K562 (cell line): Measurements from ENCODE around the gene NEU1. TPM values are rescaled to one million over a fixed set of nuclear protein-coding genes. Genes with fewer than 3 reads are reported as not detected.
A peak's percentile ranks its signal among the peaks of the same experiment; 100 is the strongest.

Experiments
- CCAR2 ChIP-seq: fragments of 200-400 bp; formaldehyde crosslinking; IDR thresholded peaks from 2 replicates; pipeline ENCODE4 v1.6.1; 2017; ENCODE audit warnings: mild to moderate bottlenecking, low read depth, low read length
- CEBPB ChIP-seq: fragments of 450-650 bp; IDR thresholded peaks from 2 replicates; pipeline ENCODE4 v1.6.1; 2016; ENCODE audit warnings: missing genetic modification characterization, missing compliant biosample characterization
- CREBBP ChIP-seq: IDR thresholded peaks from one replicate; pipeline ENCODE4 v1.6.1; 2012; ENCODE audit warnings: low read depth, mild to moderate bottlenecking, control low read depth, inconsistent platforms, low read length
- EHMT2 ChIP-seq: fragments of 450-650 bp; IDR thresholded peaks from 2 replicates; pipeline ENCODE4 v1.6.1; 2018; ENCODE audit warnings: antibody characterized with exemption
- L3MBTL2 ChIP-seq: fragments of 450-650 bp; IDR thresholded peaks from 2 replicates; pipeline ENCODE4 v1.6.1; 2016; ENCODE audit warnings: mild to moderate bottlenecking, moderate library complexity
- LARP7 ChIP-seq: fragments of 450-650 bp; IDR thresholded peaks from 2 replicates; pipeline ENCODE4 v1.6.1; 2016
- NFIC ChIP-seq: fragments of 450-650 bp; IDR thresholded peaks from 2 replicates; pipeline ENCODE4 v1.6.1; 2017; ENCODE audit warnings: mild to moderate bottlenecking, inconsistent platforms
- PHF20 ChIP-seq: fragments of 450-650 bp; IDR thresholded peaks from 2 replicates; pipeline ENCODE4 v1.6.1; 2018; ENCODE audit not compliant: partially characterized antibody
- RB1 ChIP-seq: fragments of 450-650 bp; IDR thresholded peaks from 2 replicates; pipeline ENCODE4 v1.6.1; 2017; ENCODE audit warnings: low read depth, mild to moderate bottlenecking
- RBM34 ChIP-seq: fragments of 200-400 bp; formaldehyde crosslinking; IDR thresholded peaks from 2 replicates; pipeline ENCODE4 v1.6.1; 2018; ENCODE audit warnings: low read length, borderline replicate concordance; ENCODE audit not compliant: insufficient read depth
- SIRT6 ChIP-seq: IDR thresholded peaks from one replicate; pipeline ENCODE4 v1.6.1; 2012; ENCODE audit warnings: low read depth, mild to moderate bottlenecking, control low read depth, inconsistent platforms, low read length, moderate library complexity
- SMAD2 ChIP-seq: fragments of 150-350 bp; IDR thresholded peaks from 2 replicates; pipeline ENCODE4 v1.6.1; 2014; ENCODE audit warnings: low read depth, mild to moderate bottlenecking, low read length
- TCF7 ChIP-seq: sonication (generic); IDR thresholded peaks from 2 replicates; pipeline ENCODE4 v1.6.1; 2016; ENCODE audit warnings: antibody characterized with exemption, borderline replicate concordance
- ZNF717 ChIP-seq: fragments of 250-450 bp; sonication (Bioruptor Pico); IDR thresholded peaks from 2 replicates; pipeline ENCODE4 v1.5.0; 2021
- polyA plus RNA-seq, 8 experiments: library from polyadenylated mRNA; depleted of rRNA in 4 of 8; stranded (reverse) in 5 of 8; unstranded in 3 of 8; fragments of >200 nt; fragmentation: Nextera tagmentation in 2 of 8; fragmentation: Illumina TruSeq in 1 of 8; extraction: Ambion mirVana in 2 of 8; extraction: Trizol in 1 of 8; gene quantifications; 2 replicates each; pipeline versions ENCODE4 v1.2.1 to v1.2.3, GENCODE V29; 2011 to 2014; ENCODE audit warnings: inconsistent platforms in 1 of 8, missing spikeins in 1 of 8
- total RNA-seq, 7 experiments: library from RNA; depleted of rRNA in 6 of 7; stranded (reverse); fragments of >200 nt in 6 of 7; fragmentation: Illumina TruSeq in 2 of 7; extraction: Trizol in 2 of 7; gene quantifications; 2 replicates each; pipeline versions ENCODE4 v1.2.1 to v1.2.3, GENCODE V29; 2011 to 2021; ENCODE audit warnings: low replicate concordance in 1 of 7
- TF ChIP-seq, protein P1 (sequence below): fragments of 250-450 bp; sonication (Bioruptor Pico); IDR thresholded peaks from 2 replicates; pipeline ENCODE4 v1.8.0; 2021; ENCODE audit warnings: moderate library complexity, mild to moderate bottlenecking, inconsistent platforms
- TF ChIP-seq, protein P2 (sequence below): fragments of 250-450 bp; sonication (Bioruptor Pico); IDR thresholded peaks from 2 replicates; pipeline ENCODE4 v1.8.0; 2022; ENCODE audit warnings: inconsistent platforms, mild to moderate bottlenecking, moderate library complexity, borderline replicate concordance
- TF ChIP-seq, protein P3 (sequence below): sonication (generic); formaldehyde crosslinking; IDR thresholded peaks from 2 replicates; pipeline ENCODE4 v1.4.0; 2020; ENCODE audit warnings: mild to moderate bottlenecking, missing genetic modification reagents
- TF ChIP-seq, protein P4 (sequence below): fragments of 200-400 bp; formaldehyde crosslinking; IDR thresholded peaks from 2 replicates; pipeline ENCODE4 v1.6.1; 2017; ENCODE audit warnings: mild to moderate bottlenecking, low read depth, low read length, moderate library complexity
- TF ChIP-seq, protein P5 (sequence below): fragments of 250-450 bp; sonication (Bioruptor Pico); IDR thresholded peaks from 2 replicates; pipeline ENCODE4 v1.4.0; 2020; ENCODE audit warnings: mild to moderate bottlenecking

Gene NEU1
- total and polyA plus RNA-seq, 9 of the 15 experiments (the other 6 are each of a cell fraction or from before 2014, with no cell fraction given), result 14.8 to 67.8 (median 51.0) TPM

DNA sequence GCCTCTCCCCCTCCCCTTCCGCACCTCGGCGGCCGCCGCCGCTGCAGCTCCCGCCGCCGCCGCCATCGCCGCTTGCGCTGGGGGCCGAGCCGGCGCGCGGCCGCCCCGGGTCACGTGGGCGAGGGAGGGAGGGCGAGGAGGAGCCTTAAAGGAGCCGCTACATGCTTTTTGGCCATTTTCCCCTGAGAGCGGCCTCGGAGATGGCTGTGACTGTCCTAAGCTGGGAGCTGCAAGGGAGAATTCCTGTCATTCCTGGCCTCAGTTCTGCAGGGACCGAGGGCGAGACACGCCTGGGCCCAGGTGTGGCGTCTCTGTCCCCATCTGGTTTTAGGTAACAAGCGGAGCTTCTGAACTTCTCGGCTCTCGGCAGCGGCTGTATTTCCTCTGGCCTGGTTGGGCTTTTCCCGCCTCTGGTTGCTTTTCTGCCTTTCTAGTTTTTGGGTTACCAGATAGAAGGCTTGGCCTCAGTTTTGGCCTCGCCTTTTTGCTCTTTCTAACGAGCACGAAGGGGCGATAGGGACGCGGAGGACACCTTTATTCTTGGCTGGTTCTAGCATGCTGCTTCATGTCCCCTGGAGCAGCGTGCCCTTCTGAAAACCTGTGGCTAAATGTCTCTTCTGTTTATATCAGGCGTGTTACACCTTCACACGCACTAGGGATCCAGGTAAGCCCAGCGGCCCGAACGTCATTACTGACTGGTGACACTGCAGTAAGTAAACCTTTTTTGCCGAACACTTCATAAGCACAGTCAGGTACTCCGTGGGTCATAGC lies 35.2 kb upstream of the NEU1 start, which contains the start of gene EHMT2 (continued):
- TF ChIP-seq CCAR2 (no peak), EHMT2 (no peak), NFIC (no peak), SMAD2 (no peak), CREBBP (no peak), LARP7 (no peak), RB1 (peak; percentile 90), PHF20 (no peak), TCF7 (no peak), ZNF717 (CRISPR knock-in tag) (peak; percentile 62; the same call in 1 of the 2 replicates), L3MBTL2 (peak; percentile 37; the same call in 1 of the 2 replicates), RBM34 (no peak), CEBPB (no peak), SIRT6 (no peak)
- TF ChIP-seq, protein P1, sequence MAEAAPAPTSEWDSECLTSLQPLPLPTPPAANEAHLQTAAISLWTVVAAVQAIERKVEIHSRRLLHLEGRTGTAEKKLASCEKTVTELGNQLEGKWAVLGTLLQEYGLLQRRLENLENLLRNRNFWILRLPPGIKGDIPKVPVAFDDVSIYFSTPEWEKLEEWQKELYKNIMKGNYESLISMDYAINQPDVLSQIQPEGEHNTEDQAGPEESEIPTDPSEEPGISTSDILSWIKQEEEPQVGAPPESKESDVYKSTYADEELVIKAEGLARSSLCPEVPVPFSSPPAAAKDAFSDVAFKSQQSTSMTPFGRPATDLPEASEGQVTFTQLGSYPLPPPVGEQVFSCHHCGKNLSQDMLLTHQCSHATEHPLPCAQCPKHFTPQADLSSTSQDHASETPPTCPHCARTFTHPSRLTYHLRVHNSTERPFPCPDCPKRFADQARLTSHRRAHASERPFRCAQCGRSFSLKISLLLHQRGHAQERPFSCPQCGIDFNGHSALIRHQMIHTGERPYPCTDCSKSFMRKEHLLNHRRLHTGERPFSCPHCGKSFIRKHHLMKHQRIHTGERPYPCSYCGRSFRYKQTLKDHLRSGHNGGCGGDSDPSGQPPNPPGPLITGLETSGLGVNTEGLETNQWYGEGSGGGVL (CRISPR knock-in tag), result no peak
- TF ChIP-seq, protein P2, sequence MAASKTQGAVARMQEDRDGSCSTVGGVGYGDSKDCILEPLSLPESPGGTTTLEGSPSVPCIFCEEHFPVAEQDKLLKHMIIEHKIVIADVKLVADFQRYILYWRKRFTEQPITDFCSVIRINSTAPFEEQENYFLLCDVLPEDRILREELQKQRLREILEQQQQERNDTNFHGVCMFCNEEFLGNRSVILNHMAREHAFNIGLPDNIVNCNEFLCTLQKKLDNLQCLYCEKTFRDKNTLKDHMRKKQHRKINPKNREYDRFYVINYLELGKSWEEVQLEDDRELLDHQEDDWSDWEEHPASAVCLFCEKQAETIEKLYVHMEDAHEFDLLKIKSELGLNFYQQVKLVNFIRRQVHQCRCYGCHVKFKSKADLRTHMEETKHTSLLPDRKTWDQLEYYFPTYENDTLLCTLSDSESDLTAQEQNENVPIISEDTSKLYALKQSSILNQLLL (CRISPR knock-in tag), result no peak
- TF ChIP-seq, protein P3, sequence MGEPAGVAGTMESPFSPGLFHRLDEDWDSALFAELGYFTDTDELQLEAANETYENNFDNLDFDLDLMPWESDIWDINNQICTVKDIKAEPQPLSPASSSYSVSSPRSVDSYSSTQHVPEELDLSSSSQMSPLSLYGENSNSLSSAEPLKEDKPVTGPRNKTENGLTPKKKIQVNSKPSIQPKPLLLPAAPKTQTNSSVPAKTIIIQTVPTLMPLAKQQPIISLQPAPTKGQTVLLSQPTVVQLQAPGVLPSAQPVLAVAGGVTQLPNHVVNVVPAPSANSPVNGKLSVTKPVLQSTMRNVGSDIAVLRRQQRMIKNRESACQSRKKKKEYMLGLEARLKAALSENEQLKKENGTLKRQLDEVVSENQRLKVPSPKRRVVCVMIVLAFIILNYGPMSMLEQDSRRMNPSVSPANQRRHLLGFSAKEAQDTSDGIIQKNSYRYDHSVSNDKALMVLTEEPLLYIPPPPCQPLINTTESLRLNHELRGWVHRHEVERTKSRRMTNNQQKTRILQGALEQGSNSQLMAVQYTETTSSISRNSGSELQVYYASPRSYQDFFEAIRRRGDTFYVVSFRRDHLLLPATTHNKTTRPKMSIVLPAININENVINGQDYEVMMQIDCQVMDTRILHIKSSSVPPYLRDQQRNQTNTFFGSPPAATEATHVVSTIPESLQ (CRISPR knock-in tag), result peak; percentile 75; the same call in 1 of the 2 replicates
- TF ChIP-seq, protein P4, sequence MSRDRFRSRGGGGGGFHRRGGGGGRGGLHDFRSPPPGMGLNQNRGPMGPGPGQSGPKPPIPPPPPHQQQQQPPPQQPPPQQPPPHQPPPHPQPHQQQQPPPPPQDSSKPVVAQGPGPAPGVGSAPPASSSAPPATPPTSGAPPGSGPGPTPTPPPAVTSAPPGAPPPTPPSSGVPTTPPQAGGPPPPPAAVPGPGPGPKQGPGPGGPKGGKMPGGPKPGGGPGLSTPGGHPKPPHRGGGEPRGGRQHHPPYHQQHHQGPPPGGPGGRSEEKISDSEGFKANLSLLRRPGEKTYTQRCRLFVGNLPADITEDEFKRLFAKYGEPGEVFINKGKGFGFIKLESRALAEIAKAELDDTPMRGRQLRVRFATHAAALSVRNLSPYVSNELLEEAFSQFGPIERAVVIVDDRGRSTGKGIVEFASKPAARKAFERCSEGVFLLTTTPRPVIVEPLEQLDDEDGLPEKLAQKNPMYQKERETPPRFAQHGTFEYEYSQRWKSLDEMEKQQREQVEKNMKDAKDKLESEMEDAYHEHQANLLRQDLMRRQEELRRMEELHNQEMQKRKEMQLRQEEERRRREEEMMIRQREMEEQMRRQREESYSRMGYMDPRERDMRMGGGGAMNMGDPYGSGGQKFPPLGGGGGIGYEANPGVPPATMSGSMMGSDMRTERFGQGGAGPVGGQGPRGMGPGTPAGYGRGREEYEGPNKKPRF, result no peak
- TF ChIP-seq, protein P5, sequence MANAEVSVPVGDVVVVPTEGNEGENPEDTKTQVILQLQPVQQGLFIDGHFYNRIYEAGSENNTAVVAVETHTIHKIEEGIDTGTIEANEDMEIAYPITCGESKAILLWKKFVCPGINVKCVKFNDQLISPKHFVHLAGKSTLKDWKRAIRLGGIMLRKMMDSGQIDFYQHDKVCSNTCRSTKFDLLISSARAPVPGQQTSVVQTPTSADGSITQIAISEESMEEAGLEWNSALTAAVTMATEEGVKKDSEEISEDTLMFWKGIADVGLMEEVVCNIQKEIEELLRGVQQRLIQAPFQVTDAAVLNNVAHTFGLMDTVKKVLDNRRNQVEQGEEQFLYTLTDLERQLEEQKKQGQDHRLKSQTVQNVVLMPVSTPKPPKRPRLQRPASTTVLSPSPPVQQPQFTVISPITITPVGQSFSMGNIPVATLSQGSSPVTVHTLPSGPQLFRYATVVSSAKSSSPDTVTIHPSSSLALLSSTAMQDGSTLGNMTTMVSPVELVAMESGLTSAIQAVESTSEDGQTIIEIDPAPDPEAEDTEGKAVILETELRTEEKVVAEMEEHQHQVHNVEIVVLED (CRISPR knock-in tag), result peak; percentile 81
